Loucy (cell line): ENCODE data around the gene TUBA3E.
"Not testable (repeated sequence)": the region's sequence is repeated elsewhere in the genome, so short reads cannot be mapped to it uniquely, and the experiment has no call there.

ENCODE experiments used
- CTCF ChIP-seq: fragments of 200-600 bp; sonication (generic); conservative IDR thresholded peaks from 2 replicates; pipeline ENCODE4 v1.5.1; 2014; ENCODE audit warnings: mild to moderate bottlenecking, antibody characterized with exemption, low read length
- EZH2phosphoT487 ChIP-seq: fragments of 200-600 bp; IDR thresholded peaks from 2 replicates; pipeline ENCODE4 v1.6.1; 2018; ENCODE audit warnings: antibody characterized with exemption, mild to moderate bottlenecking, moderate library complexity, borderline replicate concordance

- TF ChIP-seq CTCF, EZH2phosphoT487: not testable (repeated sequence)
Measured at GRCh38 chr2:130228005-130228404, 29.8 kb upstream of the TUBA3E start.
